GM06990 (cell line): ENCODE results near the gene SBF2.

Source experiments
- DNase-seq: peaks from one replicate; pipeline ENCODE4 v3.0.0-alpha.2; 2011; ENCODE audit not compliant: insufficient read length; ENCODE audit errors: extremely low read depth
- H3K27me3 ChIP-seq: replicated peaks from 2 replicates; pipeline ENCODE4 v1.6.0; 2011; ENCODE audit warnings: low read length; ENCODE audit not compliant: control insufficient read depth, insufficient read depth
- H3K36me3 ChIP-seq: 2 replicates; pipeline ENCODE4 v1.5.1; 2011; ENCODE audit warnings: low read length; ENCODE audit not compliant: control insufficient read depth, insufficient read depth
- H3K4me3 ChIP-seq: replicated peaks from 2 replicates; pipeline ENCODE4 v1.5.1; 2011; ENCODE audit warnings: low read depth, mild to moderate bottlenecking, control low read depth, low read length
- CTCF ChIP-seq: IDR thresholded peaks from 2 replicates; pipeline ENCODE4 v1.5.1; 2011; ENCODE audit warnings: low read length, control low read depth, mild to moderate bottlenecking, inconsistent platforms; ENCODE audit not compliant: insufficient read depth, poor library complexity, severe bottlenecking

SBF2 gene

GRCh38 chr11:10329356-10329755, 35.3 kb upstream of the SBF2 start:
- no peak overlapping the region for H3K4me3 ChIP-seq
- no peak for TF ChIP-seq CTCF
- no peaks in the 10 kb centered on the region for H3K36me3 ChIP-seq
- no peaks in the 10 kb centered on the region for H3K27me3 ChIP-seq
- DNase-seq, result no peak

- no peak for TF ChIP-seq CTCF
- Histone ChIP-seq H3K4me3 (no peak overlapping the region), H3K27me3 (no peaks in the 10 kb centered on the region), H3K36me3 (no peaks in the 10 kb centered on the region)
- DNase-seq, result no peak
Measured at GRCh38 chr11:10328314-10329098, 34.5 kb upstream of the SBF2 start.

- no peak for TF ChIP-seq CTCF
- no peaks in the 10 kb centered on the region for H3K36me3 ChIP-seq
- H3K4me3 ChIP-seq, result no peak overlapping the region
- DNase-seq, result no peak
- no peaks in the 10 kb centered on the region; the same call in 1 of the 2 replicates for H3K27me3 ChIP-seq
Measured at GRCh38 chr11:10327254-10327653, 33.2 kb upstream of the SBF2 start.

GRCh38 chr11:10326012-10326964, 32.3 kb upstream of the SBF2 start:
- H3K4me3 ChIP-seq, result no peak overlapping the region
- no peaks in the 10 kb centered on the region; the same call in 1 of the 2 replicates for H3K27me3 ChIP-seq
- no peak for DNase-seq
- no peaks in the 10 kb centered on the region for H3K36me3 ChIP-seq
- no peak for TF ChIP-seq CTCF

GRCh38 chr11:10325277-10326011, 31.4 kb upstream of the SBF2 start:
- TF ChIP-seq CTCF, result no peak
- Histone ChIP-seq H3K27me3 (no peaks in the 10 kb centered on the region; the same call in 1 of the 2 replicates), H3K4me3 (no peak overlapping the region), H3K36me3 (no peaks in the 10 kb centered on the region)
- DNase-seq, result no peak
